ENCODE measurements around the gene MST1R. TPM values are rescaled to one million over a fixed set of nuclear protein-coding genes. Genes with fewer than 3 reads are reported as not detected.
A peak's percentile ranks its signal among the peaks of the same experiment; 100 is the strongest.

The MST1R gene
- total and polyA plus RNA-seq, 9 of the 15 experiments (the other 6 are each of a cell fraction or from before 2014, with no cell fraction given), result 1.3 to 10.0 (median 3.8) TPM

- TF ChIP-seq ZBTB40 (IDR thresholded peaks at IDR 0.05) (peak; percentile 41; the same call in 1 of the 2 replicates), ZBTB40 (CRISPR knock-in tag; IDR thresholded peaks at IDR 0.05) (no peak), CEBPG (CRISPR knock-in tag; IDR thresholded peaks at IDR 0.05) (no peak), CEBPG (tag; conservative IDR thresholded peaks at IDR 0.05 in 1 of 2, IDR thresholded peaks at IDR 0.05 in 1 of 2) (peak in 1 of 2 experiments; percentile 6; a peak in 2 of 4 replicates), ZNF124 (CRISPR knock-in tag; IDR thresholded peaks at IDR 0.05) (no peak), SRSF1 (IDR thresholded peaks at IDR 0.05; ENCODE audit: low read depth, low read length) (no peak), KLF16 (IDR thresholded peaks at IDR 0.05) (no peak), POLR3A (IDR thresholded peaks at IDR 0.05; ENCODE audit: borderline replicate concordance, extremely low read depth, insufficient read depth, insufficient read length) (no peak), CHD4 (IDR thresholded peaks at IDR 0.05; ENCODE audit: insufficient read depth, insufficient replicate concordance, low read depth, low read length, poor library complexity, severe bottlenecking) (no peak), ZNF445 (CRISPR knock-in tag; IDR thresholded peaks at IDR 0.05; ENCODE audit: low read depth) (no peak), ZNF408 (CRISPR knock-in tag; IDR thresholded peaks at IDR 0.05; ENCODE audit: low read depth) (no peak), ZNF253 (CRISPR knock-in tag; conservative IDR thresholded peaks at IDR 0.05) (no peak), IRF2 (CRISPR knock-in tag; IDR thresholded peaks at IDR 0.05) (no peak), HDAC1 (IDR thresholded peaks at IDR 0.05) (no peak), MLLT1 (IDR thresholded peaks at IDR 0.05) (0 out of 4 replicates have a peak, but pooled peaks of 1 of the 2 experiments have one; percentile 22), RFX1 (IDR thresholded peaks at IDR 0.05) (no peak), MBD2 (IDR thresholded peaks at IDR 0.05; ENCODE audit: borderline replicate concordance, low read depth) (no peak), HCFC1 (IDR thresholded peaks at IDR 0.05; ENCODE audit: low read depth, low read length) (no peak), CREB1 (IDR thresholded peaks at IDR 0.05) (no peak), CREB1 (CRISPR knock-in tag; IDR thresholded peaks at IDR 0.05) (no peak)
Observed at GRCh38 chr3:49930168-49930690, 26.6 kb upstream of the MST1R start (continued).
